Bronchial epithelial cell (primary cell): Measurements from ENCODE around the gene DAAM2. TPM values are rescaled to one million over a fixed set of nuclear protein-coding genes. Genes with fewer than 3 reads are reported as not detected.

Source experiments
- DNase-seq: peaks from one replicate; pipeline ENCODE4 v3.0.0-alpha.2; 2010; ENCODE audit warnings: low read depth
- FAIRE-seq: peaks from 2 replicates; lab custom pipeline; 2011; peaks lifted over from hg19 to GRCh38; lab: Jason Lieb, UNC
- H3K27me3 ChIP-seq: 2 replicates; pipeline ENCODE4 v1.5.1; 2011; ENCODE audit warnings: low read length; ENCODE audit not compliant: control insufficient read depth, insufficient read depth
- H3K36me3 ChIP-seq: 2 replicates; pipeline ENCODE4 v1.5.1; 2011; ENCODE audit warnings: low read length; ENCODE audit not compliant: control insufficient read depth, insufficient read depth
- H3K4me3 ChIP-seq: 2 replicates; pipeline ENCODE4 v1.5.1; 2011; ENCODE audit warnings: mild to moderate bottlenecking, low read depth, low read length, control low read depth
- CTCF ChIP-seq: IDR thresholded peaks from 2 replicates; pipeline ENCODE4 v1.5.1; 2011; ENCODE audit warnings: mild to moderate bottlenecking, moderate library complexity, low read length, control low read depth, inconsistent platforms; ENCODE audit not compliant: insufficient read depth, severe bottlenecking
- total RNA-seq: library from RNA; depleted of rRNA; stranded (reverse); fragments of >200 nt; gene quantifications from 2 replicates; pipeline ENCODE4 v1.2.1, GENCODE V29; 2014

Gene DAAM2
- total RNA-seq, 1 donor from 2014 or later: under 0.01 TPM

GRCh38 chr6:39918831-39919230, 126.7 kb downstream of the DAAM2 start:
- H3K4me3 ChIP-seq: no peak overlapping the region
- FAIRE-seq (no peak), DNase-seq (no peak)
- TF ChIP-seq CTCF: no peak
- H3K27me3 ChIP-seq: no peaks in the 10 kb centered on the region
- H3K36me3 ChIP-seq: no peaks in the 10 kb centered on the region

- DNase-seq (no peak), FAIRE-seq (no peak)
- Histone ChIP-seq H3K27me3 (no peaks in the 10 kb centered on the region), H3K4me3 (no peak overlapping the region), H3K36me3 (peaks cover 2% of the 10 kb centered on the region)
- TF ChIP-seq CTCF: no peak
Measured at GRCh38 chr6:39920157-39920556, 128.0 kb downstream of the DAAM2 start.

GRCh38 chr6:39922821-39923220, 130.6 kb downstream of the DAAM2 start:
- peaks cover 3% of the 10 kb centered on the region for H3K36me3 ChIP-seq
- H3K4me3 ChIP-seq: no peak overlapping the region
- H3K27me3 ChIP-seq: no peaks in the 10 kb centered on the region
- DNase-seq: no peak
- TF ChIP-seq CTCF: no peak
- FAIRE-seq: no peak

GRCh38 chr6:39923394-39923793, 131.2 kb downstream of the DAAM2 start:
- H3K27me3 ChIP-seq: no peaks in the 10 kb centered on the region
- peak; percentile 50 for DNase-seq

GRCh38 chr6:39923861-39924260, 131.7 kb downstream of the DAAM2 start:
- H3K36me3 ChIP-seq: peaks cover 3% of the 10 kb centered on the region
- no peak overlapping the region for H3K4me3 ChIP-seq
- no peak for DNase-seq
- FAIRE-seq: no peak
- TF ChIP-seq CTCF: no peak
- H3K27me3 ChIP-seq: no peaks in the 10 kb centered on the region

More at GRCh38 chr6:39923394-39923793, 131.2 kb downstream of the DAAM2 start:
- no peak for TF ChIP-seq CTCF
- FAIRE-seq: no peak
- Histone ChIP-seq H3K36me3 (peaks cover 3% of the 10 kb centered on the region), H3K4me3 (no peak overlapping the region)

GRCh38 chr6:39924283-39924682, 132.1 kb downstream of the DAAM2 start:
- DNase-seq: no peak
- no peaks in the 10 kb centered on the region for H3K27me3 ChIP-seq
- no peak for FAIRE-seq
- H3K36me3 ChIP-seq: peaks cover 3% of the 10 kb centered on the region
- no peak overlapping the region for H3K4me3 ChIP-seq
- no peak for TF ChIP-seq CTCF
